Upper lobe of left lung (tissue), 6 donors: ENCODE measurements around the gene USP33. TPM values are rescaled to one million over a fixed set of nuclear protein-coding genes. Genes with fewer than 3 reads are reported as not detected.
"Not testable (repeated sequence)": the region's sequence is repeated elsewhere in the genome, so short reads cannot be mapped to it uniquely, and the experiment has no call there.

Source experiments
- ATAC-seq, 2 donors: fragments of 200-7000 bp; cut with Tn5 transposase; one replicate each; pipeline ENCODE4 v1.9.1; 2022; ENCODE audit warnings: mild to moderate bottlenecking in 2 of 2, moderate library complexity in 2 of 2; ENCODE audit not compliant: low FRiP score in 2 of 2
- DNase-seq, 2 donors: peaks; one replicate each; pipeline ENCODE4 v3.0.0-alpha.2; 2019 to 2020
- H3K27ac ChIP-seq, 4 donors: fragments of 200-600 bp; sonication (generic); one replicate each; pipeline ENCODE4 v1.5.1; 2016 to 2019
- H3K27me3 ChIP-seq, 4 donors: fragments of 200-600 bp; sonication (generic); one replicate each; pipeline ENCODE4 v1.5.1; 2017 to 2019
- H3K36me3 ChIP-seq, 4 donors: fragments of 200-600 bp; sonication (generic); one replicate each; pipeline ENCODE4 v1.5.1; 2016 to 2019
- H3K4me1 ChIP-seq, 4 donors: fragments of 200-600 bp; sonication (generic); one replicate each; pipeline ENCODE4 v1.5.1; 2018 to 2019
- H3K4me3 ChIP-seq, 4 donors: fragments of 200-600 bp; sonication (generic); one replicate each; pipeline ENCODE4 v1.5.1; 2017 to 2019; ENCODE audit warnings: mild to moderate bottlenecking in 2 of 4, moderate library complexity in 1 of 4
- H3K9me3 ChIP-seq, 4 donors: fragments of 200-600 bp; sonication (generic); one replicate each; pipeline ENCODE4 v1.5.1; 2018 to 2019
- EP300 ChIP-seq, 4 donors: sonication (generic); formaldehyde crosslinking; IDR thresholded peaks; one replicate each; pipeline ENCODE4 v1.5.1; 2017; ENCODE audit warnings: antibody characterized with exemption in 4 of 4, control low read depth in 2 of 4
- POLR2A ChIP-seq, 4 donors: fragments of 450-650 bp; IDR thresholded peaks; one replicate each; pipeline ENCODE4 v1.5.1; 2016 to 2017; ENCODE audit warnings: antibody characterized with exemption in 4 of 4, mild to moderate bottlenecking in 2 of 4
- POLR2AphosphoS5 ChIP-seq, 2 donors: sonication (generic); formaldehyde crosslinking; IDR thresholded peaks; one replicate each; pipeline ENCODE4 v1.5.1; 2017; ENCODE audit warnings: antibody characterized with exemption in 2 of 2
- WGBS, 2 donors: methylation state at CpG; one replicate each; pipeline ENCODE4 v1.1.5; 2017 to 2018; 5-methylcytosine and 5-hydroxymethylcytosine counted together
- total RNA-seq, 6 donors: library from RNA; depleted of rRNA in 4 of 6; stranded (reverse); fragments of >200 nt in 4 of 6; gene quantifications; one replicate each; pipeline versions ENCODE4 v1.1.0 to v1.2.1, GENCODE V29; 2016 to 2021
- TF ChIP-seq, protein P1 (sequence below), 6 experiments: fragments of 450-650 bp in 4 of 6; fragments of 200-600 bp in 2 of 6; sonication (generic) in 2 of 6; IDR thresholded peaks; one replicate each; pipeline ENCODE4 v1.5.1; 2016 to 2019; ENCODE audit warnings: antibody characterized with exemption in 6 of 6
- donor health status: DM: no; HTN: no; CAD: no; lungs with moderate emphysema.
- donor health status: DM: no; HTN: yes; CAD: no; lungs with severe emphysema.

USP33 gene
- total RNA-seq, 6 donors from 2014 or later = 46.3 to 107 (median 58.7) TPM

DNA sequence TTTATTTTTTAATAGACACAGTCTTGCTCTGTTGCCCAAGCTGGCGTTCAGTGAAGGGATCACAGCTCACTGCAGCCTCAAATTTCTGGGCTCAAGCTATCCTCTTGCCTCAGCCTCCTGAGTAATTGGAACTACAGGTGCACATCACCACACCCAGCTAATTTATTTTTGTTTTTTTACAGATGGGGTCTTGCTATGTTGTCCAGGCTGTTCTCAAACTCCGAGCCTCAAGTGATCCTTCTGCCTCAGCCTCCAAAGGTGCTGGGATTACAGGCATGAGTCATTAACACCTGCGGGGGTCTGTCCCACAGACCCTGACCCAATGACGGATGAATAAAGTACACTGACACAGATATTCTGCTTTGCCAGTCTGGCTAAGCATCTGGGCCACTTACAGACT is 43.6 kb downstream of the USP33 start:
- Histone ChIP-seq H3K36me3 (peaks cover 29 to 91% (median 63%) of the 10 kb centered on the region in 4 donors), H3K4me1 (no peaks in the 10 kb centered on the region), H3K27ac (no peak overlapping the region), H3K27me3 (no peaks in the 10 kb centered on the region), H3K4me3 (no peak overlapping the region), H3K9me3 (no peaks in the 10 kb centered on the region)
- WGBS, 2 donors = 96 to 97% methylated on average over 4 of the region's 4 CpGs
- DNase-seq (no peak), ATAC-seq (no peak)
- TF ChIP-seq POLR2A (IDR thresholded peaks at IDR 0.05) = no peak
- TF ChIP-seq, protein P1, sequence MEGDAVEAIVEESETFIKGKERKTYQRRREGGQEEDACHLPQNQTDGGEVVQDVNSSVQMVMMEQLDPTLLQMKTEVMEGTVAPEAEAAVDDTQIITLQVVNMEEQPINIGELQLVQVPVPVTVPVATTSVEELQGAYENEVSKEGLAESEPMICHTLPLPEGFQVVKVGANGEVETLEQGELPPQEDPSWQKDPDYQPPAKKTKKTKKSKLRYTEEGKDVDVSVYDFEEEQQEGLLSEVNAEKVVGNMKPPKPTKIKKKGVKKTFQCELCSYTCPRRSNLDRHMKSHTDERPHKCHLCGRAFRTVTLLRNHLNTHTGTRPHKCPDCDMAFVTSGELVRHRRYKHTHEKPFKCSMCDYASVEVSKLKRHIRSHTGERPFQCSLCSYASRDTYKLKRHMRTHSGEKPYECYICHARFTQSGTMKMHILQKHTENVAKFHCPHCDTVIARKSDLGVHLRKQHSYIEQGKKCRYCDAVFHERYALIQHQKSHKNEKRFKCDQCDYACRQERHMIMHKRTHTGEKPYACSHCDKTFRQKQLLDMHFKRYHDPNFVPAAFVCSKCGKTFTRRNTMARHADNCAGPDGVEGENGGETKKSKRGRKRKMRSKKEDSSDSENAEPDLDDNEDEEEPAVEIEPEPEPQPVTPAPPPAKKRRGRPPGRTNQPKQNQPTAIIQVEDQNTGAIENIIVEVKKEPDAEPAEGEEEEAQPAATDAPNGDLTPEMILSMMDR (IDR thresholded peaks at IDR 0.05) = no peak
- no peak for TF ChIP-seq POLR2AphosphoS5 (IDR thresholded peaks at IDR 0.05)
- TF ChIP-seq EP300 (IDR thresholded peaks at IDR 0.05) = no peak

GRCh38 chr1:77709727-77710126 is 49.9 kb downstream of the USP33 start:
- Histone ChIP-seq H3K27me3 (no peaks in the 10 kb centered on the region), H3K4me1 (no peaks in the 10 kb centered on the region), H3K36me3 (peaks cover 25 to 84% (median 50%) of the 10 kb centered on the region in 4 donors), H3K27ac (no peak overlapping the region), H3K9me3 (no peaks in the 10 kb centered on the region), H3K4me3 (no peak overlapping the region)
- DNase-seq = no peak
- WGBS, 2 donors = 92% methylated on average over 3 of the region's 3 CpGs
- no peak for TF ChIP-seq EP300 (IDR thresholded peaks at IDR 0.05)
- TF ChIP-seq POLR2AphosphoS5 (IDR thresholded peaks at IDR 0.05) = no peak
- TF ChIP-seq POLR2A (IDR thresholded peaks at IDR 0.05) = no peak
- TF ChIP-seq, protein P1 (IDR thresholded peaks at IDR 0.05) = no peak
- no peak for ATAC-seq

DNA sequence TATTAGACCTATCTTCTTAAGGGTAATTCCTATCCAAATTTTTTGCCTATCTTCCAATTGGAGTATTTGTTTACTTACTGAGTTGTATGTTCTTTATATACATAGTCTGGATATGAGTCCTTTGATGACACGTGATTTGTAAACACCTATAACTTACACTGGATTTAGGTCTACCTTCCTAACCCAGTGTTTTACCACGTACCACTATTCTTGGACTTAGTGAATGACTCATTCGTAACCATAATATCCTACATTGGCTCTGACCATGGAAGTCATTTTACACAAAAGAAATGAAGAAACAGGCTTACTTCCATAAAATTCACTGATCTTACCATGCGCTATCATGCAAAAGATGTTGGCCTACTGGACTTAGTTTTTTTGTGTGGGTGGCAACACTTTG is 53.3 kb downstream of the USP33 start:
- ATAC-seq (no peak), DNase-seq (no peak)
- no peaks in the 10 kb centered on the region for H3K27me3 ChIP-seq
- TF ChIP-seq, protein P1 (IDR thresholded peaks at IDR 0.05) = no peak
- TF ChIP-seq EP300 (IDR thresholded peaks at IDR 0.05) (no peak), POLR2A (IDR thresholded peaks at IDR 0.05) (no peak), POLR2AphosphoS5 (IDR thresholded peaks at IDR 0.05) (no peak)
- H3K4me3 ChIP-seq = no peak overlapping the region
- H3K9me3 ChIP-seq = no peaks in the 10 kb centered on the region
- H3K27ac ChIP-seq = no peak overlapping the region
- 93 to 97% methylated on average over 4 of the region's 4 CpGs for WGBS, 2 donors
- no peaks in the 10 kb centered on the region for H3K4me1 ChIP-seq
- H3K36me3 ChIP-seq = peaks cover 17 to 54% (median 28%) of the 10 kb centered on the region in 4 donors

GRCh38 chr1:77704736-77705135 is 54.9 kb downstream of the USP33 start:
- no peak overlapping the region for H3K27ac ChIP-seq
- no peak for ATAC-seq
- 55 to 56% methylated on average over 2 of the region's 2 CpGs for WGBS, 2 donors
- no peak for DNase-seq
- no peaks in the 10 kb centered on the region for H3K4me1 ChIP-seq
- no peaks in the 10 kb centered on the region for H3K27me3 ChIP-seq
- no peak for TF ChIP-seq EP300 (IDR thresholded peaks at IDR 0.05)
- no peak for TF ChIP-seq POLR2A (IDR thresholded peaks at IDR 0.05)
- TF ChIP-seq POLR2AphosphoS5 (IDR thresholded peaks at IDR 0.05) = no peak
- TF ChIP-seq, protein P1 (IDR thresholded peaks at IDR 0.05) = no peak
- H3K9me3 ChIP-seq = no peaks in the 10 kb centered on the region
- H3K4me3 ChIP-seq = no peak overlapping the region
- peaks cover 17 to 52% (median 25%) of the 10 kb centered on the region in 4 donors for H3K36me3 ChIP-seq

DNA sequence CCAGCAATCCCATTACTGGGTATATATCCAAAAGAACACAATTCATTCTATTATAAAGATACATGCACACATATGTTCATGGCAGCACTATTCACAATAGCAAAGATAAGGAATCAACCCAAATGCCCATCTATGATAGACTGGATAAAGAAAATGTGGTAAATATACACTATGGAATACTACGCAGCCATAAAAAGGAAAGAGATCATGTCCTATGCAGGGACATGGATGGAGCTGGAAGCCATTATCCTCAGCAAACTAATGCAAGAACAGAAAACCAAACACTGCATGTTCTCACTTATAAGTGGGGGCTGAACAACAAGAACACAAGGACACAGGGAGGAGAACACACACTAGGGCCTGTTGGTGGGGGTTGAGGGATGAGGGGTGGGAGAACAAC is 60.0 kb downstream of the USP33 start:
- not testable (repeated sequence) for H3K27ac ChIP-seq, DNase-seq, H3K27me3 ChIP-seq, H3K4me1 ChIP-seq, ATAC-seq, H3K9me3 ChIP-seq, H3K4me3 ChIP-seq
- WGBS, 2 donors = 92 to 94% methylated on average over 1 of the region's 1 CpG
- peaks cover 3 to 57% (median 21%) of the 10 kb centered on the region in 4 donors for H3K36me3 ChIP-seq
